Activated CD4-positive, alpha-beta T cell treated with anti-CD3 and anti-CD28 coated beads for 36 hours (primary cell): ENCODE data around the gene GAREM1. TPM values are rescaled to one million over a fixed set of nuclear protein-coding genes. Genes with fewer than 3 reads are reported as not detected.
"Not testable (repeated sequence)": the region's sequence is repeated elsewhere in the genome, so short reads cannot be mapped to it uniquely, and the experiment has no call there.

ENCODE experiments used
- ATAC-seq: fragments of 200-7000 bp; cut with Tn5 transposase; one replicate; pipeline ENCODE4 v1.10.0; 2021; ENCODE audit warnings: mild to moderate bottlenecking, moderate library complexity
- CTCF ChIA-PET: fragments of 350-600 bp; sonication (Branson Sonifier 250); formaldehyde crosslinking; loops from one replicate; lab custom pipeline; 2021; ENCODE audit warnings: antibody characterized with exemption; lab: Charles Lee
- POLR2A ChIA-PET: fragments of 350-600 bp; sonication (Branson Sonifier 250); formaldehyde crosslinking; loops from one replicate; lab custom pipeline; 2021; ENCODE audit warnings: antibody characterized with exemption, inconsistent platforms; lab: Charles Lee
- DNase-seq: peaks from one replicate; pipeline ENCODE4 v3.0.0-alpha.2; 2020
- H3K27ac Mint-ChIP-seq: one replicate; pipeline ENCODE4 v1.8.0; 2021; ENCODE audit warnings: mixed read lengths
- H3K27me3 Mint-ChIP-seq: one replicate; pipeline ENCODE4 v1.8.0; 2021; ENCODE audit warnings: mixed read lengths
- H3K36me3 Mint-ChIP-seq: one replicate; pipeline ENCODE4 v1.8.0; 2021; ENCODE audit warnings: low read depth, mixed read lengths
- H3K4me1 Mint-ChIP-seq: one replicate; pipeline ENCODE4 v1.8.0; 2021; ENCODE audit warnings: mixed read lengths
- H3K4me3 Mint-ChIP-seq: one replicate; pipeline ENCODE4 v1.8.0; 2021; ENCODE audit warnings: mild to moderate bottlenecking, moderate library complexity, mixed read lengths
- H3K9me3 Mint-ChIP-seq: one replicate; pipeline ENCODE4 v1.8.0; 2021; ENCODE audit warnings: low read depth, mixed read lengths
- intact Hi-C, 2 experiments: fragments of 100-400 bp; cut with DNase I in 1 of 2; cut with micrococcal nuclease in 1 of 2; formaldehyde crosslinking; loops; one replicate each; pipeline versions ENCODE4 v1.14.2 to v1.15.1; 2022 to 2024; cut with DNase I, micrococcal nuclease
- total RNA-seq, 2 experiments: library from RNA; stranded (reverse); gene quantifications; one replicate each; pipeline ENCODE4 v1.2.3, GENCODE V29; 2021

GAREM1 gene
- total RNA-seq, 2 experiments from 2014 or later: not detected

- DNase-seq (no peak), ATAC-seq (no peak)
- H3K9me3 Mint-ChIP-seq: no peaks in the 10 kb centered on the region
- H3K36me3 Mint-ChIP-seq: no peaks in the 10 kb centered on the region
- ChIA-PET CTCF (no interaction called here), POLR2A (no interaction called here)
- H3K4me1 Mint-ChIP-seq: peaks cover 5% of the 10 kb centered on the region
- no peak overlapping the region for H3K4me3 Mint-ChIP-seq
- H3K27ac Mint-ChIP-seq: no peak overlapping the region
- peaks cover 20% of the 10 kb centered on the region for H3K27me3 Mint-ChIP-seq
- intact Hi-C loops: loop anchor here in 1 of 2 experiments (10.0 kb wide), 1 partner anchor 531 kb away; the partner anchor contains the start of gene TRAPPC8
Observed at GRCh38 chr18:32476106-32476505, 5.4 kb upstream of the GAREM1 start.

- H3K36me3 Mint-ChIP-seq, DNase-seq, H3K4me3 Mint-ChIP-seq, H3K27ac Mint-ChIP-seq, H3K4me1 Mint-ChIP-seq, ATAC-seq, H3K9me3 Mint-ChIP-seq, POLR2A ChIA-PET: not testable (repeated sequence)
- H3K27me3 Mint-ChIP-seq: peaks cover 22% of the 10 kb centered on the region
- intact Hi-C loops: loop anchor here in 1 of 2 experiments (10.0 kb wide), 1 partner anchor 530 kb away; the partner anchor contains the start of gene TRAPPC8
- CTCF ChIA-PET: interaction anchor here (0.9 kb wide), 1 partner anchor 317 kb away, joined by 4 read pairs; no protein-coding TSS in a partner anchor
Observed at GRCh38 chr18:32475069-32475468, 4.4 kb upstream of the GAREM1 start.

- Mint-ChIP-seq H3K9me3 (no peaks in the 10 kb centered on the region), H3K27me3 (peaks cover 28% of the 10 kb centered on the region), H3K4me3 (no peak overlapping the region), H3K4me1 (peaks cover 20% of the 10 kb centered on the region), H3K36me3 (no peaks in the 10 kb centered on the region), H3K27ac (no peak overlapping the region)
- POLR2A ChIA-PET: no interaction called here
- DNase-seq (no peak), ATAC-seq (no peak)
- intact Hi-C loops: loop anchor here (5.0 to 10.0 kb wide), 2 partner anchors 79 to 529 kb away; partner anchors contain the start of gene TRAPPC8 (in 1 of the 2)
- CTCF ChIA-PET: interaction anchor here (0.6 to 1.2 kb wide), 3 partner anchors 56 to 433 kb away, joined by 3 read pairs; no protein-coding TSS in a partner anchor
Observed at GRCh38 chr18:32473325-32473724, 2.6 kb upstream of the GAREM1 start.

- Mint-ChIP-seq H3K4me1 (peaks cover 24% of the 10 kb centered on the region), H3K4me3 (no peak overlapping the region), H3K27ac (no peak overlapping the region), H3K36me3 (no peaks in the 10 kb centered on the region), H3K27me3 (peaks cover 32% of the 10 kb centered on the region), H3K9me3 (no peaks in the 10 kb centered on the region)
- ChIA-PET POLR2A (interaction anchor here (0.6 kb wide), 1 partner anchor 592 kb away, joined by 4 read pairs; no protein-coding TSS in a partner anchor), CTCF (interaction anchor here (1.0 to 1.3 kb wide), 3 partner anchors 56 to 315 kb away, joined by 3 to 4 read pairs (median 3); no protein-coding TSS in a partner anchor)
- ATAC-seq (no peak), DNase-seq (no peak)
- intact Hi-C loops: loop anchor here (5.0 to 10.0 kb wide), 2 partner anchors 79 to 528 kb away; partner anchors contain the start of gene TRAPPC8 (in 1 of the 2)
Observed at GRCh38 chr18:32472841-32473240, 2.2 kb upstream of the GAREM1 start.

GRCh38 chr18:32470460-32470713 is 295 bp downstream of the GAREM1 start:
- H3K4me1 Mint-ChIP-seq: peaks cover 24% of the 10 kb centered on the region
- intact Hi-C loops: loop anchor here (5.0 to 10.0 kb wide), 2 partner anchors 82 to 526 kb away; partner anchors contain the start of gene TRAPPC8 (in 1 of the 2)
- peaks cover 41% of the 10 kb centered on the region for H3K27me3 Mint-ChIP-seq
- no peaks in the 10 kb centered on the region for H3K9me3 Mint-ChIP-seq
- POLR2A ChIA-PET: no interaction called here
- ATAC-seq: no peak
- no peak overlapping the region for H3K27ac Mint-ChIP-seq
- peak overlapping the region; percentile 61 for H3K4me3 Mint-ChIP-seq
- CTCF ChIA-PET: interaction anchor here (0.5 to 1.7 kb wide), 10 partner anchors 29 to 313 kb away, joined by 3 to 8 read pairs (median 4); no protein-coding TSS in a partner anchor
- DNase-seq: no peak
- no peaks in the 10 kb centered on the region for H3K36me3 Mint-ChIP-seq

GRCh38 chr18:32469691-32470459 is 807 bp downstream of the GAREM1 start:
- DNase-seq (peak; percentile 11), ATAC-seq (no peak)
- H3K4me3 Mint-ChIP-seq: peak overlapping the region; percentile 57
- H3K36me3 Mint-ChIP-seq: no peaks in the 10 kb centered on the region
- H3K27ac Mint-ChIP-seq: no peak overlapping the region
- peaks cover 44% of the 10 kb centered on the region for H3K27me3 Mint-ChIP-seq
- ChIA-PET POLR2A (no interaction called here), CTCF (interaction anchor here (1.0 to 1.7 kb wide), 3 partner anchors 79 to 200 kb away, joined by 3 to 7 read pairs (median 4); no protein-coding TSS in a partner anchor)
- intact Hi-C loops: loop anchor here (5.0 to 10.0 kb wide), 3 partner anchors 82 to 525 kb away; partner anchors contain the start of gene TRAPPC8 (in 1 of the 2)
- H3K9me3 Mint-ChIP-seq: no peaks in the 10 kb centered on the region
- H3K4me1 Mint-ChIP-seq: peaks cover 24% of the 10 kb centered on the region

GRCh38 chr18:32469190-32469651 is 1.5 kb downstream of the GAREM1 start:
- no peaks in the 10 kb centered on the region for H3K9me3 Mint-ChIP-seq
- H3K4me3 Mint-ChIP-seq: peak overlapping the region; percentile 57
- no peak overlapping the region for H3K27ac Mint-ChIP-seq
- ChIA-PET POLR2A (no interaction called here), CTCF (interaction anchor here (1.6 kb wide), 1 partner anchor 197 kb away, joined by 4 read pairs; no protein-coding TSS in a partner anchor)
- no peaks in the 10 kb centered on the region for H3K36me3 Mint-ChIP-seq
- intact Hi-C loops: loop anchor here in 1 of 2 experiments (5.0 kb wide), 1 partner anchor 197 kb away; no protein-coding TSS in a partner anchor
- peaks cover 50% of the 10 kb centered on the region for H3K27me3 Mint-ChIP-seq
- DNase-seq (peak; percentile 28), ATAC-seq (no peak)
- H3K4me1 Mint-ChIP-seq: peaks cover 24% of the 10 kb centered on the region

GRCh38 chr18:32468147-32468845 is 2.4 kb downstream of the GAREM1 start:
- peaks cover 24% of the 10 kb centered on the region for H3K4me1 Mint-ChIP-seq
- POLR2A ChIA-PET: no interaction called here
- CTCF ChIA-PET: interaction anchor here (0.8 to 1.6 kb wide), 3 partner anchors 60 to 197 kb away, joined by 4 read pairs; no protein-coding TSS in a partner anchor
- H3K36me3 Mint-ChIP-seq: no peaks in the 10 kb centered on the region
- H3K27ac Mint-ChIP-seq: no peak overlapping the region
- ATAC-seq: no peak
- no peak for DNase-seq
- peaks cover 52% of the 10 kb centered on the region for H3K27me3 Mint-ChIP-seq
- H3K4me3 Mint-ChIP-seq: no peak overlapping the region
- intact Hi-C loops: loop anchor here in 1 of 2 experiments (5.0 kb wide), 1 partner anchor 196 kb away; no protein-coding TSS in a partner anchor
- H3K9me3 Mint-ChIP-seq: no peaks in the 10 kb centered on the region

GRCh38 chr18:32461709-32462272 is 8.9 kb downstream of the GAREM1 start:
- H3K4me1 Mint-ChIP-seq: no peaks in the 10 kb centered on the region
- no peaks in the 10 kb centered on the region for H3K36me3 Mint-ChIP-seq
- ChIA-PET CTCF (no interaction called here), POLR2A (no interaction called here)
- peaks cover 39% of the 10 kb centered on the region for H3K27me3 Mint-ChIP-seq
- intact Hi-C loops: no loop called here
- DNase-seq (no peak), ATAC-seq (no peak)
- H3K4me3 Mint-ChIP-seq: no peak overlapping the region
- no peaks in the 10 kb centered on the region for H3K9me3 Mint-ChIP-seq
- no peak overlapping the region for H3K27ac Mint-ChIP-seq

GRCh38 chr18:32460171-32460731 is 10.4 kb downstream of the GAREM1 start:
- peaks cover 40% of the 10 kb centered on the region for H3K27me3 Mint-ChIP-seq
- no peak overlapping the region for H3K27ac Mint-ChIP-seq
- H3K4me1 Mint-ChIP-seq: no peaks in the 10 kb centered on the region
- no peaks in the 10 kb centered on the region for H3K36me3 Mint-ChIP-seq
- no peak overlapping the region for H3K4me3 Mint-ChIP-seq
- no peaks in the 10 kb centered on the region for H3K9me3 Mint-ChIP-seq
- CTCF ChIA-PET: interaction anchor here (1.0 kb wide), 1 partner anchor 14 kb away, joined by 3 read pairs; no protein-coding TSS in a partner anchor
- DNase-seq (no peak), ATAC-seq (no peak)
- POLR2A ChIA-PET: no interaction called here
- intact Hi-C loops: no loop called here
